AG09319 (cell line): Measurements from ENCODE around the gene SH3GLB2.
"Not testable (repeated sequence)": the region's sequence is repeated elsewhere in the genome, so short reads cannot be mapped to it uniquely, and the experiment has no call there.

Experiments
- DNase-seq: peaks from one replicate; pipeline ENCODE4 v3.0.0-alpha.2; 2010; ENCODE audit warnings: low read depth; ENCODE audit errors: extremely low read depth
- CTCF ChIP-seq: IDR thresholded peaks from 2 replicates; pipeline ENCODE4 v1.5.1; 2011; ENCODE audit warnings: low read depth, mild to moderate bottlenecking, inconsistent platforms, low read length, moderate library complexity

Gene SH3GLB2

DNA sequence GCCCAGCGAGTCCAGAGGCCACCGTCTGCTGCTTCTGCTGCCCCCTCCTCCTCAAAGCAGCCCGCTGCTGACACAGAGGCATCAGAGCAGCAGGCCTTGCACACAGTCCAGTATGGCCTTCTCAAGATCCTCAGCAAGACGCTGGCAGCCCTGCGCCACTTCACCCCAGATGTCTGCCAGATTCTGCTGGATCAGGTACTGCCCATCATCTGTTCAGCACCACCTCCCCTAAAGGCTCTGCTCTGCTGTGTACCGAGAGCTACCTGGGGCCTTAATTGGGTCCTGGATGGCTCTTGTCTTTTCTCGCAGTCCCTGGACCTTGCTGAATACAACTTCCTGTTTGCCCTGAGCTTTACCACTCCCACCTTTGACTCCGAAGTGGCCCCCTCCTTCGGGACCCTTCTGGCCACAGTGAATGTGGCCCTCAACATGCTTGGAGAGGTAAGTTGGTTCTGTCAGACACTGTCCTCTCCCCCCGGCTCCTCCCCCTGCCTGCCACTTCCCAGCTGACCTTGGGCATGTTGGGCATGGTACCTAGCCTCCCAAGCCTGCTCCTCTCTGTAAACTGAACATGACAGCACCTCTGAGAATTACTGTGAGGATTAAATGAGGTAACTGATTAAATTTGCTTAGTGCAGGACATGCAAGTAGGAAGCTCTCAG lies 22.7 kb downstream of the SH3GLB2 start:
- DNase-seq = no peak
- TF ChIP-seq CTCF = no peak

DNA sequence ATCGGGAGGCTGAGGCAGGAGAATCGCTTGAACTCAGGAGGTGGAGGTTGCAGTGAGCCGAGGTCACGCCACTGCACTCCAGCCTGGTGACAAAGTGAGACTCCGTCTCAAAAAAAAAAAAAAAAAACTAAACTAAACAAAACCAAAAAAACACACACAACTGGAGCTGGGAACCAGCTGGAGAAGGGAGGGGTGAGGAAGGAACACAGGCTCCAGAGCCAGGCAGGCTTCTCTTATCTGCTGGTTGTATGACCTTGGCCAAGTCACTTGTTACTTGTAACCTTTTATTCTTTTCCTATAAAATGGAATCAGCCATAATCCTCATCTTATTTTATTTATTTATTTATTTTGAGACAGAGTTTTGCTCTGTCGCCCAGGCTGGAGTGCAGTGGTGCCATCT lies 24.0 kb downstream of the SH3GLB2 start:
- DNase-seq = not testable (repeated sequence)

DNA sequence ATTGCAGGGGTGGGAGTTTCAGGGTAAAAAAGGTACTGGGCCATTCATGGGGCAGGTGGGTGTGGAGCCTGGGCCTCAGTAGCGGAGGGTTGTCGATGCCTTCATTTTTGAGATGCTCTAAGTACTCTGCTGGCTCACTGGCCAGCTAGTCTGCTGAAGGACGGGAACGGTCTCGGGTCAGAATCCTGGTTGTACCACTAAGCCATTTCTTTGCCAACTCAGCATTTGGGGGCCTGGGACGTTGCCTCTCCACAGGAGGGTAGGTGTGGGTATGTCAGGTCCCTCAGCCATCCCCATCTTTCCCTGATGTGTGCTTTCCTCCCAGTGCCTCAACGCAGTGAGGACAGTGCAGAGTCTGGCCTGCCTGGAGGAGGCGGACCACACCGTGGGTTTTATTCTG lies 25.1 kb downstream of the SH3GLB2 start:
- TF ChIP-seq CTCF = no peak

GRCh38 chr9:129001504-129002325 lies 26.4 kb downstream of the SH3GLB2 start:
- no peak for DNase-seq
- no peak for TF ChIP-seq CTCF

More for the DNA sequence above, 25.1 kb downstream of the SH3GLB2 start:
- DNase-seq = no peak

GRCh38 chr9:128999581-129000206 lies 28.4 kb downstream of the SH3GLB2 start:
- no peak for DNase-seq
- TF ChIP-seq CTCF = no peak

- TF ChIP-seq CTCF = no peak
- no peak for DNase-seq
Measured at GRCh38 chr9:128998462-128998861, 29.7 kb downstream of the SH3GLB2 start.

GRCh38 chr9:128995791-128996190 lies 32.3 kb downstream of the SH3GLB2 start:
- no peak for DNase-seq
- no peak for TF ChIP-seq CTCF
